Kidney tubule cell (primary cell): Measurements from ENCODE around the gene NXPE4.
"Not testable (repeated sequence)": the region's sequence is repeated elsewhere in the genome, so short reads cannot be mapped to it uniquely, and the experiment has no call there.

Source experiments
- DNase-seq: peaks from one replicate; pipeline ENCODE4 v3.0.0-alpha.2; 2018; ENCODE audit warnings: low spot score

Gene NXPE4

DNA sequence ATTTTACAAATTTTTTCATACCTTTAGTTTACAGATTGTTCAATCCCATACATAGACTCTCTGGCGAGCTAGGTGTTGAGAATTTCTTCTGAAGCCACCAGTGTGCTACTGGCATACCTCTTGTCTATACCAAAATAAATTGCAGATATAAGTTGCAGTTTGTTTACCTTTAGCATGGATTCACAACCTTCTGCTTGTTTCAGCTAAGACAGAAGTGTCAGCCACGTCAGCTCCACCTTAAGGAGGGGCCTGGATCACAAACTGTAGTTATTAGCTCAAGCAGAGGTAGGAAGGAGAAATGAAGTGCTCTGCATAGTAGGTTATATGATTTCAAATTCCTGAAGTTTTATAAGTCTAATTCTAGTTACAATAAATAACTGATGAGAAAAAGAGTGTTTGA is at the start of gene NXPE4:
Gene NXPE4, minus strand, starts transcription at position 216 of the 400 bp plus-strand sequence. CDS start 1,027 bp downstream, outside the sequence.
- no peak for DNase-seq

DNA sequence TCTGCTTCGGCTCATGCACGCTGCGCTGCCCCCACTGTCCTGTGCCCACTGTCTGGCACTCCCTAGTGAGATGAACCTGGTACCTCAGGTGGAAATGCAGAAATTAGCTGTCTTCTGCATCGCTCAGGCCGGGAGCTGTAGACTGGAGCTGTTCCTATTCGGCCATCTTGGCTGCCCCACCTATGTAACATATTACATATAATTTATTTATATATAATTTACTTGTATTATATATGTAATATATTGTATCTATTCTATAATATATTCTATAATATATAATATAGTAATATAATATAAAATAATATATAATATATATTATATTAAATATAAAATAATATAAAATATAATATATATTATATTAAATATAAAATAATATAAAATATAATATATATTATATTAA is 43.9 kb upstream of the NXPE4 start:
- not testable (repeated sequence) for DNase-seq

DNA sequence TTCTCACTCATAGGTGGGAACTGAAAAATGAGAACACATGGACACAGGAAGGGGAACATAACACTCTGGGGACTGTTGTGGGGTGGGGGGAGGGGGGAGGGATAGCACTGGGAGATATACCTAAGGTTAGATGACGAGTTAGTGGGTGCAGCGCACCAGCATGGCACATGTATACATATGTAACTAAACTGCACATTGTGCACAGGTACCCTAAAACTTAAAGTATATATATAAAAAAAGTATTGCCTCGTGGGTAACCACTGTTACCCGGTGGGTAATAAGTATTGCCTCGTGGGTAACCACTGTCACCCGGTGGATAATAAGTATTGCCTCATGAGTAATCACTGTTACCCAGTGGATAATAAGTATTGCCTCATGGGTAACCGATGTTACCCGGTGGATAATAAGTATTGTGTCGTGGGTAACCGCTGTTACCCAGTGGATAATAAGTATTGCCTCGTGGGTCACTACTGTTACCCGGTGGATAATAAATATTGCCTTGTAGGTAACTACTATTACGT is 35.9 kb upstream of the NXPE4 start:
- not testable (repeated sequence) for DNase-seq

GRCh38 chr11:114625294-114625693 is 29.7 kb upstream of the NXPE4 start:
- DNase-seq: no peak

DNA sequence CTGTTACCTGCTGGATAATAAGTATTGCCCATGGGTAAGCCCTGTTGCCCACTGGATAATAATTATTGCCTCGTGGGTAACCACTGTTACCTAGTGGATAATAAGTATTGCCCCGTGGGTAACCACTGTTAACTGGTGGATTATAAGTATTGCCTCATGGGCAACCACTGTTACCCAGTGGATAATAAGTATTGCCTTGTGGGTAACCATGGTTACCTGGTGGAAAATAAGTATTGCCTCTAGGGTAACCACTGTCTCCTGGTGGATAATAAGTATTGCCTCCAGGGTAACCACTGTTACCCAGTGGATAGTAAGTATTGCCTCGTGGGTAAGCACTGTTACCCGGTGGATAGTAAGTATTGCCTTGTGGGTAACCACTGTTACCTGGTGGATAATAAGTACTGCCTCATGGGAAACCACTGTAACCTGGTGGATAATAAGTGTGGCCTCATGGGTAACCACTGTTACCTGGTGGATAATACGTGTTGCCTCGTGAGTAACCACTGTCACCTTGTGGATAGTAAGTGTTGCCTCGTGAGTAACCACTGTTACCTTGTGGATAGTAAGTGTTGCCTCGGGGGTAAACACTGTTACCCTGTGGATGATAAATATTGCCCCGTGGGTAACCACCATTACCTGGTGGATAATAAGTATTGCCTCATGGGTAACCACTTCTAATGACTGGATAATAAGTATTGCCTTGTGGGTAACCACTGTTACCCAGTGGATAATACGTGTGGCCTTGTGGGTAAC is 29.0 kb upstream of the NXPE4 start:
- DNase-seq: no peak

GRCh38 chr11:114623720-114624119 is 28.1 kb upstream of the NXPE4 start:
- no peak for DNase-seq

- DNase-seq: no peak
Measured at GRCh38 chr11:114622858-114623257, 27.3 kb upstream of the NXPE4 start.

DNA sequence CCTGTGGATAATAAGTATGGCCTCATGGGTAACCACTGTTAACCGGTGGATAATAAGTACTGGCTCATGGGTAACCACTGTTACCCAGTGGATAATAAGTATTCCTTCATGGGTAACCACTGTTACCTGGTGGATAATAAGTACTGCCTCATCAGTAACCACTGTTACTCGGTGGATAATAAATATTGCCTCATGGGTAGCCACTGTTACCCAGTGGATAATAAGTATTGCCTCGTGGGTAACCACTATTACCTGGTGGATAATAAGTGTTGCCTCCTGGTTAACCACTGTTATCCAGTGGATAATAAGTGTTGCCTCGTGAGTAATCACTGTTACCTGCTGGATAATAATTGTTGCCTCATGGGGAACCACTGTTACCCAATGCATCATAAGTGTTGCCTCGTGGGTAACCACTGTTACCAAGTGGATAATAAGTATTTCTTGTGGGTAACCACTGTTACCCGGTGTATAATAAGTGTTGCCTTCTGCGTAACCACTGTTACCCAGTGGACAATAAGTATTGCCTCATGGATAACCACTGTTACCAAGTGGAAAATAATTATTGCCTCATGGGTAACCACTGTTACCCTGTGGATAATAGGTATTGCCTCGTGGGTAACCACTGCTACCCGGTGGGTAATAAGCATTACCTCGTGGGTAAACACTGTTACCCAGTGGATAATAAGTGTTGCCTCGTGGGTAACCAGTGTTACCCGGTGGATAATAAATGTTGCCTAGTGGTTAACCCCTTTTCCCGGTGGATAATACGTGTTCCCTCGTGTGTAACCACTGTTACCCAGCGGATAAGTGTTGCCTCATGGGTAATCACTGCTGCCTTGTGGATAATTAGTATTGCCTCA is 26.6 kb upstream of the NXPE4 start:
- DNase-seq: no peak

- no peak for DNase-seq
Measured at GRCh38 chr11:114621072-114621471, 25.5 kb upstream of the NXPE4 start.

GRCh38 chr11:114619659-114620173 is 24.1 kb upstream of the NXPE4 start:
- DNase-seq: no peak

DNA sequence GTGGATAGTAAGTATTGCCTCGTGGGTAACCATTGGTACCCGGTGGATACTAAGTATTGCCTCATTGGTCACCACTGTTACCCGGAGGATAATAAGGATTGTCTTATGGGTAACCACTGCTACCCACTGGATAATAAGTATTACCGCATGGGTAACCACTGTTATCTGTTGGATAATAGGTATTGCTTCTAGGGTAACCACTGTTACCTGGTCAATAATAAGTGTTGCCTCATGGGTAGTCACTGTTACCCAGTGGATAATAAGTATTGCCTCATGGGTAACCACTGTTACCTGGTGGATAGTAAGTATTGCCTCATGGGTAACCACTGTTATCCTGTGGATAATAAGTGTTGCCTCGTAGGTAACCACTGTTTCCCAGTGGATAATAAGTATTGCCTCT is 22.6 kb upstream of the NXPE4 start:
- DNase-seq: no peak

GRCh38 chr11:114617157-114618124 is 21.9 kb upstream of the NXPE4 start:
- DNase-seq: no peak

DNA sequence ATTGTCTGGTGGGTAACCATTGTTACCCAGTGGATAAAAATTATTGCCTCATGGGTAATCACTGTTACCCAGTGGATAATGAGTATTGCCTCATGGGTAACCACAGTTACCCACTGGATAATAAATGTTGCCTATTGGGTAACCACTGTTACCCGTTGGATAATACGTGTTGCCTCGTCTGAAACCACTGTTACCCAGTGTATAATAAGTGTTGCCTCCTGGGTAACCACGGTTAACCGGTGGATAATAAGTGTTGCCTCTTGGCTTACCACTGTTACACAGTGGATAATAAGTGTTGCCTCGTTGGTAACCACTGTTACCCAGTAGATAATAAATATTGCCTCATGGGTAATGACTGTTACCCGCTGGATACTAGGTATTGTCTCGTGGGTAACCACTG is 20.9 kb upstream of the NXPE4 start:
- no peak for DNase-seq

GRCh38 chr11:114615448-114616361 is 20.1 kb upstream of the NXPE4 start:
- DNase-seq: no peak

DNA sequence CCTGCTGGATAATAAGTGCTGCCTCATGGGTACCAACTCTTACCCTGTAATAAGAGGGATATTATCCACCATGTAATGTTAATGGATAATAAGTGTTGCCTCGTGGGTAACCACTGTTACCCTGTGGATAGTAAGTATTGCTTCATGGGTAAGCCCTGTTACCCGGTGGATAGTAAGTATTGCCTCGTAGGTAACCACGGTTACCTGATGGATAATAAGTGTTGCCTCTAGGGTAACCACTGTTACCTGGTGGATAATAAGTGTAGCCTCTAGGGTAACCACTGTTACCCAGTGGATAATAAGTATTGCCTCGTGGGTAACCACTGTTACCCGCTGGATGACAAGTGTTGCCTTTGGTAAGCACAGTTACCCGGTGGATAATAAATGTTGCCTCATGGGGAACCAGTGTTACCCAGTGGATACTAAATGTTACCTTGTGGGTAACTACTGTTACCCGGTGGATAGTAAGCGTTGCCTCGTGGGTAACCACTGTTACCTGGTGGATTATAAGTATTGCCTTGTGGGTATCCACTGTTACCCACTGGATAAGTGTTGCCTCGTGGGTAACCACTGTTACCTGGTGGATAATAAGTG is 18.6 kb upstream of the NXPE4 start:
- no peak for DNase-seq

GRCh38 chr11:114613094-114613493 is 17.5 kb upstream of the NXPE4 start:
- DNase-seq: not testable (repeated sequence)

GRCh38 chr11:114612686-114613085 is 17.1 kb upstream of the NXPE4 start:
- no peak for DNase-seq

GRCh38 chr11:114612199-114612598 is 16.6 kb upstream of the NXPE4 start:
- DNase-seq: not testable (repeated sequence)

GRCh38 chr11:114610984-114611944 is 15.7 kb upstream of the NXPE4 start:
- DNase-seq: no peak
